Measurements from ENCODE around the gene GPR119.
"Not testable (repeated sequence)": the region's sequence is repeated elsewhere in the genome, so short reads cannot be mapped to it uniquely, and the experiment has no call there.

The GPR119 gene

GRCh38 chrX:130401415-130402207 is 16.1 kb upstream of the GPR119 start, which contains the start of gene RBMX2:
TSS of gene RBMX2 (plus strand) at chrX:130401987. CDS start at chrX:130402033, 46 bp downstream.
- peak within 1 kb of the TSS; percentile 84 for H3K27ac ChIP-seq (ENCODE audit: low read depth, low read length)
- no peaks in the 10 kb centered on the region for H3K4me1 ChIP-seq (ENCODE audit: control insufficient read depth, insufficient read depth, low read length)
- peaks cover 16% of the 10 kb centered on the region for H3K36me3 ChIP-seq (ENCODE audit: control insufficient read depth, insufficient read depth, low read length)
- peak within 1 kb of the TSS; percentile 89 for H3K9ac ChIP-seq (ENCODE audit: low read depth, low read length)
- H3K9me3 ChIP-seq (ENCODE audit: control insufficient read depth, insufficient read depth, low read length) = no peaks in the 10 kb centered on the region
- peak within 1 kb of the TSS; percentile 94 for H3K4me3 ChIP-seq (ENCODE audit: low read depth, low read length)
- H3K27me3 ChIP-seq (ENCODE audit: control insufficient read depth, insufficient read depth, low read length) = peaks cover 22% of the 10 kb centered on the region

GRCh38 chrX:130395341-130395740 is 9.9 kb upstream of the GPR119 start:
- no peak overlapping the region for H3K4me3 ChIP-seq (ENCODE audit: low read depth, low read length)
- no peak overlapping the region for H3K27ac ChIP-seq (ENCODE audit: low read depth, low read length)
- H3K27me3 ChIP-seq (ENCODE audit: control insufficient read depth, insufficient read depth, low read length) = peaks cover 26% of the 10 kb centered on the region
- no peak overlapping the region for H3K9ac ChIP-seq (ENCODE audit: low read depth, low read length)
- no peaks in the 10 kb centered on the region for H3K36me3 ChIP-seq (ENCODE audit: control insufficient read depth, insufficient read depth, low read length)
- no peaks in the 10 kb centered on the region for H3K9me3 ChIP-seq (ENCODE audit: control insufficient read depth, insufficient read depth, low read length)
- H3K4me1 ChIP-seq (ENCODE audit: control insufficient read depth, insufficient read depth, low read length) = no peaks in the 10 kb centered on the region

GRCh38 chrX:130393451-130394074 is 8.1 kb upstream of the GPR119 start:
- H3K36me3 ChIP-seq (ENCODE audit: control insufficient read depth, insufficient read depth, low read length) = no peaks in the 10 kb centered on the region
- H3K9me3 ChIP-seq (ENCODE audit: control insufficient read depth, insufficient read depth, low read length) = no peaks in the 10 kb centered on the region
- no peak overlapping the region for H3K9ac ChIP-seq (ENCODE audit: low read depth, low read length)
- H3K4me3 ChIP-seq (ENCODE audit: low read depth, low read length) = no peak overlapping the region
- H3K4me1 ChIP-seq (ENCODE audit: control insufficient read depth, insufficient read depth, low read length) = no peaks in the 10 kb centered on the region
- no peak overlapping the region for H3K27ac ChIP-seq (ENCODE audit: low read depth, low read length)
- peaks cover 13% of the 10 kb centered on the region for H3K27me3 ChIP-seq (ENCODE audit: control insufficient read depth, insufficient read depth, low read length)

- Histone ChIP-seq H3K4me3 (ENCODE audit: low read depth, low read length) (no peak overlapping the region), H3K27me3 (ENCODE audit: control insufficient read depth, insufficient read depth, low read length) (peaks cover 8% of the 10 kb centered on the region; the same call in 1 of the 2 replicates), H3K36me3 (ENCODE audit: control insufficient read depth, insufficient read depth, low read length) (no peaks in the 10 kb centered on the region), H3K4me1 (ENCODE audit: control insufficient read depth, insufficient read depth, low read length) (no peaks in the 10 kb centered on the region), H3K9ac (ENCODE audit: low read depth, low read length) (no peak overlapping the region), H3K27ac (ENCODE audit: low read depth, low read length) (no peak overlapping the region), H3K9me3 (ENCODE audit: control insufficient read depth, insufficient read depth, low read length) (no peaks in the 10 kb centered on the region)
Observed at GRCh38 chrX:130386408-130386808, 934 bp upstream of the GPR119 start.

- no peak overlapping the region for H3K27ac ChIP-seq (ENCODE audit: low read depth, low read length)
- no peaks in the 10 kb centered on the region for H3K9me3 ChIP-seq (ENCODE audit: control insufficient read depth, insufficient read depth, low read length)
- no peaks in the 10 kb centered on the region for H3K4me1 ChIP-seq (ENCODE audit: control insufficient read depth, insufficient read depth, low read length)
- peaks cover 2% of the 10 kb centered on the region; the same call in 1 of the 2 replicates for H3K36me3 ChIP-seq (ENCODE audit: control insufficient read depth, insufficient read depth, low read length)
- peaks cover 5% of the 10 kb centered on the region; the same call in 1 of the 2 replicates for H3K27me3 ChIP-seq (ENCODE audit: control insufficient read depth, insufficient read depth, low read length)
- no peak overlapping the region for H3K4me3 ChIP-seq (ENCODE audit: low read depth, low read length)
- no peak overlapping the region for H3K9ac ChIP-seq (ENCODE audit: low read depth, low read length)
Observed at GRCh38 chrX:130378024-130378669, 7.3 kb downstream of the GPR119 start.

- Histone ChIP-seq H3K36me3 (ENCODE audit: control insufficient read depth, insufficient read depth, low read length) (peaks cover 3% of the 10 kb centered on the region; the same call in 1 of the 2 replicates), H3K4me3 (ENCODE audit: low read depth, low read length) (no peak overlapping the region), H3K4me1 (ENCODE audit: control insufficient read depth, insufficient read depth, low read length) (no peaks in the 10 kb centered on the region), H3K9me3 (ENCODE audit: control insufficient read depth, insufficient read depth, low read length) (no peaks in the 10 kb centered on the region), H3K27me3 (ENCODE audit: control insufficient read depth, insufficient read depth, low read length) (peaks cover 2% of the 10 kb centered on the region; the same call in 1 of the 2 replicates), H3K9ac (ENCODE audit: low read depth, low read length) (no peak overlapping the region), H3K27ac (ENCODE audit: low read depth, low read length) (no peak overlapping the region)
Observed at GRCh38 chrX:130376077-130376476, 9.4 kb downstream of the GPR119 start.

GRCh38 chrX:130352050-130352449 is 33.4 kb downstream of the GPR119 start:
- H3K27ac ChIP-seq (ENCODE audit: low read depth, low read length); H3K27me3 ChIP-seq (ENCODE audit: control insufficient read depth, insufficient read depth, low read length); H3K4me3 ChIP-seq (ENCODE audit: low read depth, low read length); H3K9ac ChIP-seq (ENCODE audit: low read depth, low read length); H3K9me3 ChIP-seq (ENCODE audit: control insufficient read depth, insufficient read depth, low read length); H3K4me1 ChIP-seq (ENCODE audit: control insufficient read depth, insufficient read depth, low read length): not testable (repeated sequence)
- H3K36me3 ChIP-seq (ENCODE audit: control insufficient read depth, insufficient read depth, low read length) = peaks cover 13% of the 10 kb centered on the region

- no peak overlapping the region for H3K9ac ChIP-seq (ENCODE audit: low read depth, low read length)
- H3K4me1 ChIP-seq (ENCODE audit: control insufficient read depth, insufficient read depth, low read length) = no peaks in the 10 kb centered on the region
- no peak overlapping the region for H3K27ac ChIP-seq (ENCODE audit: low read depth, low read length)
- H3K4me3 ChIP-seq (ENCODE audit: low read depth, low read length) = no peak overlapping the region
- H3K9me3 ChIP-seq (ENCODE audit: control insufficient read depth, insufficient read depth, low read length) = no peaks in the 10 kb centered on the region
- H3K27me3 ChIP-seq (ENCODE audit: control insufficient read depth, insufficient read depth, low read length) = no peaks in the 10 kb centered on the region
- peaks cover 13% of the 10 kb centered on the region for H3K36me3 ChIP-seq (ENCODE audit: control insufficient read depth, insufficient read depth, low read length)
Observed at GRCh38 chrX:130351567-130351966, 33.9 kb downstream of the GPR119 start.

GRCh38 chrX:130347321-130347720 is 38.2 kb downstream of the GPR119 start:
- H3K9ac ChIP-seq (ENCODE audit: low read depth, low read length) = no peak overlapping the region
- no peak overlapping the region for H3K27ac ChIP-seq (ENCODE audit: low read depth, low read length)
- no peaks in the 10 kb centered on the region for H3K9me3 ChIP-seq (ENCODE audit: control insufficient read depth, insufficient read depth, low read length)
- H3K4me3 ChIP-seq (ENCODE audit: low read depth, low read length) = no peak overlapping the region
- peaks cover 21% of the 10 kb centered on the region for H3K4me1 ChIP-seq (ENCODE audit: control insufficient read depth, insufficient read depth, low read length)
- peaks cover 13% of the 10 kb centered on the region for H3K36me3 ChIP-seq (ENCODE audit: control insufficient read depth, insufficient read depth, low read length)
- H3K27me3 ChIP-seq (ENCODE audit: control insufficient read depth, insufficient read depth, low read length) = 0 out of 2 replicates have a peak, but pooled peaks cover 4% of the 10 kb centered on the region

GRCh38 chrX:130343411-130343810 is 42.1 kb downstream of the GPR119 start:
- Histone ChIP-seq H3K9me3 (ENCODE audit: control insufficient read depth, insufficient read depth, low read length) (no peaks in the 10 kb centered on the region), H3K27me3 (ENCODE audit: control insufficient read depth, insufficient read depth, low read length) (0 out of 2 replicates have a peak, but pooled peaks cover 4% of the 10 kb centered on the region), H3K9ac (ENCODE audit: low read depth, low read length) (no peak overlapping the region), H3K36me3 (ENCODE audit: control insufficient read depth, insufficient read depth, low read length) (no peaks in the 10 kb centered on the region), H3K4me3 (ENCODE audit: low read depth, low read length) (peak overlapping the region; percentile 16; the same call in 1 of the 2 replicates), H3K4me1 (ENCODE audit: control insufficient read depth, insufficient read depth, low read length) (peaks cover 27% of the 10 kb centered on the region), H3K27ac (ENCODE audit: low read depth, low read length) (peak overlapping the region; percentile 72)
